Measurements from ENCODE around the gene CCDC88C.

CCDC88C gene

DNA sequence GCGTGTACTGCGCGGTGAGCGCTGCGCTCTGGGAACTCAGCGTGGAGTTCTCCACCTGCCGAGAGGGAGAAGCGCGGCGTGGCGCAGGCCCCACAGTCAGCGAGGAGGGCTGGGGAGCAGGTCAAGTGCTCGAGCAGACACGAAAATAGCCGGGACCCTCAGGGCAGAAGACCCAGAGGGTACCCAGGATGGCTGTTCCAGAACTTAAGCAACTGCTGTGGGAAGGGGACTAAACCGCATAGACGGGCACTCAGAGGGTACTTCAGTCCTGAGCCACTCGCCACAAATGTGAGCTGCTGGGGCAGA, 113.7 kb downstream of the CCDC88C start:
- TF ChIP-seq CTCF (IDR thresholded peaks at IDR 0.05): no peak
- TF ChIP-seq ZFX (IDR thresholded peaks at IDR 0.05; ENCODE audit: borderline replicate concordance): no peak
- no peak overlapping the region for H3K27ac ChIP-seq

DNA sequence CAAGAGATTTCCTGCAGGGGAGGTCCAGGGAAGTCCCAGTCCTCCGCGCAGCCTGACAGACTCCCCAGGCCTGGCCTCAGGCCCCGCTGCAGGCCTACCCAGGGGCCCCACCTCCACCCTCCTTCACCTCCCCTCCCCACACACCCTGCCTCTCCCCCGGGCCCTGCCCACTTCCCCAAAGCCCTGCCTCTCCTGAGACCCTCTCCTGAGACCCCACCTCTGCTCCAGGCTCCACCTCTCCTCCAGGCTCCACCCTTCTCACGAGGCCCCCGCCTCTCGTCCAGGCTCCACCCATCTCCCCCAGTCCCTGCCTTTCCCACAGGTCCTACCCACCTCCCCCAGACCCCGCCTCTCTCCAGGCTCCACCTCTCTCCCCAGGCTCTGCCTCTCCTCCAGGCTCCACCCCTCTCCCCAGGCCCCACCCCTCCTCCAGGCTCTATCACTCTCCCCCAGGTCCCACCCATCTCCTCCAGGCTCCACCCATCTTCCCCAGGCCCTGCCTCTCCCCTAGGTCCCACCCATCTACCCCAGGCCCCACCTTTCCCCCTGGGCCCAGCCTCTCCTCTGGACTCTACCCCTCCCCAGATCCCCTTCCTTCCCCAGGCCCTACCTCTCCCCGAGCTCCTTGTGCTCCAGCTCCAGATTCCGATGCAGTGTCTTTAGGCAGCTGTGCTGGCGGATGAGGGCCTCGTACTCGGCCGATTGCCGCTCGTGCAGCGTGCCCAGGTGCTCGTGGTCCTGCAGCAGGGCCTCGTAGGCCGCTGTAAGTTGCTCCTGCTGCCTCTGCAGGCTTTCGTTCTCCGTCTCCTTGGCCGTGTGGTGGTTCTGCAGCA, 114.3 kb downstream of the CCDC88C start:
- TF ChIP-seq ZFX (IDR thresholded peaks at IDR 0.05; ENCODE audit: borderline replicate concordance) (no peak), CTCF (IDR thresholded peaks at IDR 0.05) (no peak)

DNA sequence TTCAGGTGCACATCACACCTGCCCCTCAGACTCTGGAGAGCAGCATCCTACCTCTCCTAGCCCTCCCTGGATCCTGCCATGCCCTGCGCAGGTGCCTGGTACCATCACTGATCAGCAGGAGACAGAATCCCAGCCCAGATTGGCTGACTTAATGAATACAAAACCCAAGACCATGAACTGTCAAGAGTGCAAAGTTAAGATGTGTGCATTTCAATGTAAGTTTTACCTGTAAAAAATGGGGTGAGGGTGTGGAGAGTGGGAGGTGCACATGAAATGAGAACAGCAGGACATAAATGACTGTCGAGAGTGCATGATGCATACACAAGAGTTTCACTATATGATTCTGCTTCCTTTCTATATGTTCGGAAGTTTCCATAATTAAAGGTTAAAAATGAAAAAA, 115.2 kb downstream of the CCDC88C start:
- TF ChIP-seq ZFX (IDR thresholded peaks at IDR 0.05; ENCODE audit: borderline replicate concordance): no peak
- TF ChIP-seq CTCF (IDR thresholded peaks at IDR 0.05): no peak

More for the DNA sequence above, 114.3 kb downstream of the CCDC88C start:
- H3K27ac ChIP-seq: no peak overlapping the region

DNA sequence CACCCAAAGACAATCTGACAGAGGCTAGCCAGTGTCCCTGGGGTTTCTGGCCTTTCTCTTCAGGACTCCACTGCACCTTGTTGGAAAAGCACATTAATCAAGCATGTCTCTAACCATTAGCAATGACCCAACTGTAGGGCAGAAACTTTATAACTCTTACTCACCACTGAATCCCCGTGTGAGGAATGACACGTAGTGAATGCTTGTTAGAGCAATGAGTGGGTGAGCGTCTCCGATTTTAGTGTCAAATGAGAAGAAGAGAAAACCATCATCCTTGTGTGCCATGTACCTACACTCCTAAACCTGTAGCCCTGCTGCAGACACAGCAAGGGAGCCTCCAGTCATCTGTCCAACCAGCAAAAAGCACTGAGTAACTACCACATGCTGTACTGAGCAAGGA, 116.7 kb downstream of the CCDC88C start:
- TF ChIP-seq ZFX (IDR thresholded peaks at IDR 0.05; ENCODE audit: borderline replicate concordance) (no peak), CTCF (IDR thresholded peaks at IDR 0.05) (no peak)
- H3K27ac ChIP-seq: no peak overlapping the region

More for the DNA sequence above, 115.2 kb downstream of the CCDC88C start:
- no peak overlapping the region for H3K27ac ChIP-seq

DNA sequence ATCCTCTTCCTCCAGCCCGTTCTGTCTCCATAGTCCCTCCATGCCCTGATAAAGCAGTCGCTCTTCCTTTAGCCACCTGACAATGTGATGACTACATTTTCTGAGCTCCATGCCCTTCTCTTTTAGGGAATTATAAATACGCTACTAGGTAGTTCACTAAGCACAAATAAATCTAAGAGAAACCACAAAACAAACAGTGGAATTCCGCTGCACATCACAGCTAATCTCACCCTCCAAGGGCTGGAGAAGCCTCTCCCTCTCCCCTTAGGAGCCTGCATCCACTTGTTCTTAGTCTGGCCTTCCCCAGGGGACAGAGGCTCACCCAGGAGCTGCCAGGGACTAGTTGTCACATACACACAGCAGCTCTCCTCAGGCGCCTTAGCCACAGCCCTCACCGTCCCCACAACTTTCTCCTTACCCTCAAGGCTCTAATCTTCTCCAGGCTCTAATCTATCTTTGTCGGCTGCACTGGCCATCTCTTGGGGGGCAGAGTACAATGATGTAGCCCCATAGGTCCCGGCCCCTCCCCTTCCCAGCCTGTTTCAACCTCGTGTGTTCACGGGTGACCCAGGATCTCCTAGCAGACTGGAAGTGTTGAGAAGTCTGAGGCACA, 117.2 kb downstream of the CCDC88C start:
- H3K27ac ChIP-seq: no peak overlapping the region
- no peak for TF ChIP-seq CTCF (IDR thresholded peaks at IDR 0.05)
- TF ChIP-seq ZFX (IDR thresholded peaks at IDR 0.05; ENCODE audit: borderline replicate concordance): no peak

DNA sequence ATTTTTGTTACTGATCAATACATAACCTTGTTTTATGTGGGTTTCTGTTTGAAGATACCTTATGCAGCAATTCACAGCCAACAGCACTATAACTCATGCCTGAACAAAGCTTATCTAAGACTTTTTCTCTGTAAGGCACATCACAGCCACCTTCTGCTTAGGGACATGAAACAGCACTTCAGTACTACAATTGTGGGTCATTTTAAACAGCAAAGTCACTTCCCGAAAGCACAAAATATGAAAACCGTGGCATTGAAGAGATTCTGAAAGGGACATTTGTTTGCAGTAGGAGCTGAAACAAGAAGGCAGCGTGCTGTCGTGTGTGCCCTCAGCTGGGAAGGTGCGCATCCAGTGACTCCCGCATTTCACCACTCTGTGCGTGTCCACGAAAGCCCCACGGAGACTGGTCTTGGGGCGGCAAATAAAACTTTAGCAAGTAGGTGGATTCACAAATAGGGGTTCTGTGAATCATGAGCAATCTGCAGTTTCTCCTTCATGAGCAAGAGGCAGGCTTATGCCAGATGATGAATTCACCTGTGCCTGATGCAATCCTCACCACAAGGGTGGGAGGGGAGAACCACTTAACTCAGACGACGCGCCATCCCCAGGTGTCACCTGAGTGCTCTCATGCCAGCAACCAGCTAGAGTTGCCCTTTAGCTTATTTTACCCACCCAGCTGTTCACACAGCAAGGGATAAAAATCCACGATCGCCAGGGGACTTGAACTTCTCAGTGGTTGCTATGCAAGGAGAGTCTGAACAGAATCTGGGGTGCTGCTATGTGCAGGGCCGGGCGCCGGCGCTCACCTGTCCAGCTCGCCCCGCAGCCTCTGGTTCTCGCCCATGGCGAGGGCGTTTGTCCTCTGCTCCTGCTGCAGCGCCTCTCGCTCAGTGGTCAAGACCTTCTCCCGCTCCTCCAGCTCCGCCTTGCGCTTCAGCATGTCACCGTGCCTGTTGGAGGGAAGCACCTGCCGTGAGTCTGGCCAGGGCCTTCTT, 118.2 kb downstream of the CCDC88C start:
- no peak for TF ChIP-seq ZFX (IDR thresholded peaks at IDR 0.05; ENCODE audit: borderline replicate concordance)

GRCh38 chr14:91298576-91298975, 119.0 kb downstream of the CCDC88C start:
- no peak for TF ChIP-seq ZFX (IDR thresholded peaks at IDR 0.05; ENCODE audit: borderline replicate concordance)
- TF ChIP-seq CTCF (IDR thresholded peaks at IDR 0.05): no peak
- no peak overlapping the region for H3K27ac ChIP-seq

More for the DNA sequence above, 118.2 kb downstream of the CCDC88C start:
- no peak overlapping the region for H3K27ac ChIP-seq

Data from 22Rv1 (cell line).